Kidney (tissue), 14 donors: ENCODE data around the gene ZIM2. TPM values are rescaled to one million over a fixed set of nuclear protein-coding genes. Genes with fewer than 3 reads are reported as not detected.
"Not testable (repeated sequence)": the region's sequence is repeated elsewhere in the genome, so short reads cannot be mapped to it uniquely, and the experiment has no call there.

Source experiments
- DNase-seq, 5 donors: peaks; one replicate each; pipeline ENCODE4 v3.0.0-alpha.2; 2013 to 2020
- FAIRE-seq: peaks from 2 replicates; lab custom pipeline; 2012; peaks lifted over from hg19 to GRCh38; lab: Jason Lieb, UNC
- H3K27ac ChIP-seq, 2 donors: one replicate each; pipeline ENCODE4 v1.7.0; 2013; ENCODE audit warnings: low read depth in 2 of 2, low read length in 2 of 2, inconsistent platforms in 1 of 2
- H3K27me3 ChIP-seq: one replicate; pipeline ENCODE4 v1.7.1; 2013; ENCODE audit warnings: low read length, inconsistent platforms; ENCODE audit not compliant: control insufficient read depth, insufficient read depth
- H3K36me3 ChIP-seq, 3 donors: one replicate each; pipeline versions ENCODE4 v1.7.0 to v1.7.1; 2013; ENCODE audit warnings: low read length in 3 of 3, control low read depth in 1 of 3, inconsistent platforms in 1 of 3; ENCODE audit not compliant: insufficient read depth in 3 of 3, control insufficient read depth in 2 of 3
- H3K4me1 ChIP-seq, 3 donors: one replicate each; pipeline versions ENCODE4 v1.7.0 to v1.7.1; 2013; ENCODE audit warnings: low read length in 3 of 3, inconsistent platforms in 1 of 3, low read depth in 1 of 3; ENCODE audit not compliant: control insufficient read depth in 2 of 3, insufficient read depth in 2 of 3
- H3K4me3 ChIP-seq, 3 donors: one replicate each; pipeline versions ENCODE4 v1.7.0 to v1.8.1; 2013; ENCODE audit warnings: low read length in 3 of 3, control low read depth in 1 of 3, inconsistent platforms in 1 of 3
- H3K9ac ChIP-seq, 3 donors: one replicate each; pipeline versions ENCODE4 v1.7.0 to v1.7.1; 2013; ENCODE audit warnings: low read length in 3 of 3, control low read depth in 1 of 3, inconsistent platforms in 1 of 3
- H3K9me3 ChIP-seq, 3 donors: one replicate each; pipeline versions ENCODE4 v1.7.0 to v1.7.1; 2013; ENCODE audit warnings: low read length in 3 of 3, control low read depth in 1 of 3, inconsistent platforms in 1 of 3; ENCODE audit not compliant: control insufficient read depth in 2 of 3, insufficient read depth in 1 of 3
- CTCF ChIP-seq: IDR thresholded peaks from 3 replicates; pipeline ENCODE4 v1.5.1; 2012; ENCODE audit warnings: mild to moderate bottlenecking, moderate library complexity, borderline replicate concordance; ENCODE audit not compliant: insufficient read depth; ENCODE audit errors: extremely low read depth
- intact Hi-C: fragments of 100-400 bp; cut with DNase I; formaldehyde crosslinking; loops from one replicate; pipeline ENCODE4 v1.11.1; 2022
- polyA plus RNA-seq: library from polyadenylated mRNA; stranded (reverse); fragments of 350-450 nt; fragmentation: Illumina TruSeq; extraction: RNeasy Lipid Tissue Mini Kit (QIAGEN cat#74804); gene quantifications from one replicate; pipeline ENCODE4 v1.2.3, GENCODE V29; 2014; ENCODE audit warnings: low read depth, low replicate concordance; ENCODE audit not compliant: insufficient read depth
- total RNA-seq: library from RNA; stranded (reverse); fragmentation: NEBNext Ultra II Directional; extraction: Animal tissue kit (Norgen Biotek cat#: 25700); gene quantifications from one replicate; pipeline ENCODE4 v1.2.1, GENCODE V29; 2021
- donor health status: control.
- donor health status: control.
- donor health status: control.
- donor health status: control.
- donor health status: control.
- donor health status: DM: yes; HTN: yes; CAD: no.
- donor health status: Normal renal cell carcinoma (clear cell type).

Gene ZIM2
- total and polyA plus RNA-seq, 2 donors from 2014 or later: 0.47 TPM; not detected in 1

GRCh38 chr19:56858026-56858425 is 17.5 kb upstream of the ZIM2 start:
- Histone ChIP-seq H3K27me3 (no peaks in the 10 kb centered on the region), H3K9ac (no peak overlapping the region), H3K4me1 (no peaks in the 10 kb centered on the region), H3K9me3 (no peaks in the 10 kb centered on the region), H3K27ac (no peak overlapping the region), H3K4me3 (no peak overlapping the region), H3K36me3 (no peaks in the 10 kb centered on the region)
- intact Hi-C loops: no loop called here
- no peak for TF ChIP-seq CTCF
- FAIRE-seq (no peak), DNase-seq (no peak)

DNA sequence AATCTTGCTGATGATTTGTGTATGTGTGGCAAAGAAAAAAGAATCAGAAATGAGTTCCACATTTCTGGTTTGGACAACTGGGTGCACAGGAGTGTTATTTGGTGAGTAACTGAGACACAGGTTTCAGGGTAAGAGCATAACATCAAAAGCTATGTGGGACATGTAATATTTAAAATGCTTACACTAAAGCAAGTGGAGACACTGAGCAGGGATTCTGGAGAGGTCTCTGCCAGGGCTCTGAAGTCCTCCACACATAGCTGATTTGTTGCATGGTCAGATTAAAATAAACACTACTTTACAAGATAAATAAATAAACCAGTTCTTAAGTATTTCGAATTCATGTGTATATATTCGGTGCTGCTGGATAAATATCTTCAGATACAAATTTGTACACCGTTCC is 16.3 kb upstream of the ZIM2 start:
- DNase-seq (no peak), FAIRE-seq (no peak)
- Histone ChIP-seq H3K36me3 (no peaks in the 10 kb centered on the region), H3K4me1 (no peaks in the 10 kb centered on the region), H3K27me3 (no peaks in the 10 kb centered on the region), H3K9ac (no peak overlapping the region), H3K27ac (no peak overlapping the region), H3K9me3 (no peaks in the 10 kb centered on the region), H3K4me3 (no peak overlapping the region)
- intact Hi-C loops: no loop called here
- no peak for TF ChIP-seq CTCF

GRCh38 chr19:56852361-56852760 is 11.8 kb upstream of the ZIM2 start:
- H3K4me3 ChIP-seq, intact Hi-C loops, H3K36me3 ChIP-seq, H3K9ac ChIP-seq, DNase-seq, H3K27me3 ChIP-seq, H3K9me3 ChIP-seq, H3K4me1 ChIP-seq, FAIRE-seq, H3K27ac ChIP-seq: not testable (repeated sequence)

GRCh38 chr19:56848166-56848565 is 7.6 kb upstream of the ZIM2 start:
- Histone ChIP-seq H3K9ac (no peak overlapping the region), H3K27me3 (no peaks in the 10 kb centered on the region), H3K36me3 (no peaks in the 10 kb centered on the region), H3K4me1 (no peaks in the 10 kb centered on the region), H3K27ac (no peak overlapping the region), H3K9me3 (no peaks in the 10 kb centered on the region), H3K4me3 (no peak overlapping the region)
- TF ChIP-seq CTCF: no peak
- intact Hi-C loops: no loop called here
- FAIRE-seq: no peak
- no peak for DNase-seq
